Posterior vena cava (tissue), 2 donors: ENCODE data around the gene CCDC7. TPM values are rescaled to one million over a fixed set of nuclear protein-coding genes. Genes with fewer than 3 reads are reported as not detected.
A peak's percentile ranks its signal among the peaks of the same experiment; 100 is the strongest.
"Not testable (repeated sequence)": the region's sequence is repeated elsewhere in the genome, so short reads cannot be mapped to it uniquely, and the experiment has no call there.

Experiments
- DNase-seq: peaks from one replicate; pipeline ENCODE4 v3.0.0-alpha.2; 2020; ENCODE audit warnings: low spot score
- intact Hi-C, 2 donors: fragments of 100-400 bp; cut with DNase I; formaldehyde crosslinking; loops; one replicate each; pipeline versions ENCODE4 v1.14.1 to v1.14.2; 2022 to 2023
- long read RNA-seq, 2 donors: library from polyadenylated mRNA; unstranded; transcript quantifications; one replicate each; pipeline ENCODE4 v2.0.0, GENCODE V29; 2020 to 2021
- total RNA-seq, 2 donors: library from RNA; stranded (reverse); fragmentation: NEBNext Ultra II Directional; extraction: Animal tissue kit (Norgen Biotek cat#: 25700); gene quantifications; one replicate each; pipeline ENCODE4 v1.2.1, GENCODE V29; 2021
- donor health status: DM: yes; HTN: yes; CAD: no.
- donor health status: DM: yes; HTN: yes; CAD: no.

Gene CCDC7
- total RNA-seq, result 10 to 100 TPM; 32.1 to 46.4 TPM
- long read RNA-seq, donor 1, partial matches to known transcripts, result 0 of 4 reads
- long read RNA-seq, donor 1, other reads (novel, unspliced or antisense), result 4 of 4 reads
- long read RNA-seq, donor 2, partial matches to known transcripts, result 0 of 4 reads
- long read RNA-seq, donor 2, other reads (novel, unspliced or antisense), result 4 of 4 reads

DNA sequence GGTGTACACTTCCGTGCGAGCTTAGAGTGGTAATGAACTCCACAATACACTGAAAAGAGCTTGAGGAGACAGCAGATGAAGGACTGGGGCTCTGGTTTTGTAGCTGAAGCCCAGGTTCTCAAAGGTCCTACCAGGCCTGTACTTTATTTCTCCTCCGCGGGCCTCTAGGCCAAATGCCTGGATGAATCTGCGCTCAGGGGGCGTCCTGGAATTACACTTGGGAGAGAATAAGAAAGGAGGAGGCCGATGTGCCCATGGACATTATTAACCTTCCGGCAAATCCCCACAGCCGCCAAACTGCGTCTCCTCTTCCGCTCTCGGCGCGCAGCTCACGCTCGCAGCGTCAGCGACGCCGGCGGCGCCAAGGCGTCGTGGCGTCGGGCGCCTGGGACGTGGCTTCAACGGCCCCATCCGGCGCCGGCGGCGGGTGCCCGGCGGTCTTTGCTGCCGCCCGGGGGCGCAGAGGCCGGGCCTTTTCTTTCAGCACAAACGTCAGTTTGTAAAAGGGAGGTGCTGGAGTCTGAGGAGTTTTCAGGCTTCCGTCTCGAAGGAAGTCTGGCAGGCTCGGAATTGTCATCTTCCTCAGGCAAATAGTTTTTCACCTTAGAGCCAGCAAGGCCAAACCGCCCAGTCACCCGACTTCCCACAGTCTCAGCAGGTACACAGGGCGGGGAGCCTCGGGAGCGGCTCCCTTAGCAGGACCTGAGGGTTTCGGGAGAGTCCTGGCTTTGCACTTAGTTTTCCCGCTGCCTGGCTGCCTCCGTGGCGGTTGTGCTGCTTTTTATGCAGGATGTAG lies at the start of gene CCDC7:
TSS of gene CCDC7 (plus strand) at position 401 of the 796 bp plus-strand sequence. CDS start 5,503 bp downstream, outside the sequence.
- peak; percentile 96 for DNase-seq
- intact Hi-C loops, result loop anchor here in 1 of 2 donors (5.0 to 10.0 kb wide), 2 partner anchors 69 to 191 kb away; no protein-coding TSS in a partner anchor

DNA sequence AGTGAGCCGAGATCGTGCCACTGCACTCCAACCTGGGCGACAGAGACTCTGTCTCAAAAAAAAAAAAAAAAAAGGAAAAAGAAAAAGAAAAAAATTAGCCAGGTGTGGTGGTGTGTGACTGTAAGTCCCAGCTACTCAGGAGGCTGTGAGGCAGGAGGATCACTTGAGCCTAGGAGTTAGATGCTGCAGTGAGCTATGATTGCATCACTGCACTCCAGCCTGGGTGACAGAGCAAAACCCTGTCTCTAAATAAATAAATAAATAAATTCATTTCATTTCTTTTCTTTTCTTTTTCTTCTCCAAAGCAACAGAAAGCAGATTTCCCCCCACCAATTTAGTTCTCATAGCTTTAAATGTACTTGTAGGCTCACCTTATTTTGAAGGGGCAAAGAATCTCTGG lies 48.8 kb upstream of the CCDC7 start:
- intact Hi-C loops, DNase-seq: not testable (repeated sequence)

DNA sequence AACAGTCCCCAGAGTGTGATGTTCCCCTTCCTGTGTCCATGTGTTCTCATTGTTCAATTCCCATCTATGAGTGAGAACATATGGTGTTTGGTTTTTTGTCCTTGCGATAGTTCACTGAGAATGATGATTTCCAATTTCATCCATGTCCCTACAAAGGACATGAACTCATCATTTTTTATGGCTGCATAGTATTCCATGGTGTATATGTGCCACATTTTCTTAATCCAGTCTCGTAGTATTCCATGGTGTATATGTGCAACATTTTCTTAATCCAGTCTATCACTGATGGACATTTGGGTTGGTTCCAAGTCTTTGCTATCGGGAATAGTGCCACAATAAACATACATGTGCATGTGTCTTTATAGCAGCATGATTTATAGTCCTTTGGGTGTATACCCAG lies 46.2 kb upstream of the CCDC7 start:
- DNase-seq, intact Hi-C loops: not testable (repeated sequence)

DNA sequence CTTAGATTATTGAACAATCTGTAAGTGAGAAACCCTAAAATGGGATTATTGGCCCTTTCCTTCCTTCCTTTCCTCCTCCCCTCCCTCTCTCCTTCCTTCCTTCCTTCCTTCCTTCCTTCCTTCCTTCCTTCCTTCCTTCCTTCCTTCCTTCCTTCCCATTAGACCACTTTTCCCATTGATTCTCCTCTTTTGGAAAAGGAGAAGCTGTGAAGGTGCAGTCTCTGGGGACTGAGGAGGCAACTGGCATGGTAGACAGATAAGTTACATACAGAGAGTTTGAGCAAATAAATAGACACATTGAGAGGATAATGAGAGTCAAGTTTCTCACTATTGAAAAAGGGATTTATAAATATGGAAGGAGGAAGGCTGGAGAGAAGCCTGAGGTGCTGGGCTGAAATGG lies 45.0 kb upstream of the CCDC7 start:
- no peak for DNase-seq
- intact Hi-C loops, result no loop called here

DNA sequence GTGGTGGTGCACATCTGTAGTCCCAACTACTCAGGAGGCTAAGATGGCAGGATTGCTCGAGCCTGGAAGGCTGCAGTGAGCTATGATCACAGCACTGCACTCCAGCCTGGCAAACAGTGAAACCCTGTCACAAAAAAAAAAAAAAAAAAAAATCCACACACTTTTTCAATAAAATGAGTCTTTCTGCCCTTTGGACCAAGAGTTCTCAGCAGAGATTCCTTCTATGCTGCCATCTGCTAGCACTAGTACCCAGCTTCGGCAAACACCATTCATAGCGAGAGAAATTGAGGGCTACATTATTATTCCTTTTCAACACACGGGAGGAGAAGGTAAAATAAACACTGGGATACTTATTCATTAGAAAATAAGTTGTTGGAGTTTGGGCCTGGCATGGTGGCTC lies 43.4 kb upstream of the CCDC7 start:
- intact Hi-C loops, result no loop called here
- no peak for DNase-seq

DNA sequence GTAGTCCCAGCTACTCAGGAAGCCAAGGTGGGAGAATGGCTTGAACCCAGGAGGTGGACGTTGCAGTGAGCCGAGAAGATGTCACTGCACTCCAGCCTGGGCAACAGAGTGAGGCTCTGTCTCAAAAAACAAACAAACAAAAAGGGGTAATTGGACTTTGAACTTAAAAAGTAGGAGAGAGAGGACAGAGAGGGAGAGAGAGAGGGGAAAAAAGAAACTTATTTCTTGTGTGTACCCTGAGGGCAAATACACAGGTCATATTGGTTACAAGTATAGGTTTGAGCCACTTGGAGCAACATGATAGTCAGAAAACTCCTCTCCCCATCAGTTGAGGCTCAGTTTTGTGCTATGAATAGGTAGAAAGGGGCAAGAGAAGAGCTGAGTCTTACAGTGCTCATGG lies 42.8 kb upstream of the CCDC7 start:
- no peak for DNase-seq
- intact Hi-C loops, result no loop called here

DNA sequence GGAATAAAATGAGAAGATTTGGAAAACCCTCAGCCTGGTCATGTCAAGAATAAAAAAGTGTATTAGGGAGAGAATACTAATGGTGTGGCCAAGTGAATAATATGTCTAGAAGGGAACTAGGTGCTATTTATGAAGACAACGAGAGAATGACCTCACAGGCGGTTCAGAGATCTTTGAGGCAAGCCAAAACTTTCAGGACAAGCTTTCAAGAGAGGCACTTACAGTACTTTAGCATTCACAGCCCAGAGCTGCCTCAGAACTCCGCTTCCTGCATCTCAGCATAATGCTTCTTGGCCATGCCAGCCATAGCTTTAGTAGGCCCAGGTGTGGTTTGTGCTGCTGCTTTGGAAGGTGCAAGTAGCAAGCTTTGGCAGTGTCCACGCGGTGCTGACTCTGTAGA lies 37.2 kb upstream of the CCDC7 start:
- intact Hi-C loops, result no loop called here
- no peak for DNase-seq

DNA sequence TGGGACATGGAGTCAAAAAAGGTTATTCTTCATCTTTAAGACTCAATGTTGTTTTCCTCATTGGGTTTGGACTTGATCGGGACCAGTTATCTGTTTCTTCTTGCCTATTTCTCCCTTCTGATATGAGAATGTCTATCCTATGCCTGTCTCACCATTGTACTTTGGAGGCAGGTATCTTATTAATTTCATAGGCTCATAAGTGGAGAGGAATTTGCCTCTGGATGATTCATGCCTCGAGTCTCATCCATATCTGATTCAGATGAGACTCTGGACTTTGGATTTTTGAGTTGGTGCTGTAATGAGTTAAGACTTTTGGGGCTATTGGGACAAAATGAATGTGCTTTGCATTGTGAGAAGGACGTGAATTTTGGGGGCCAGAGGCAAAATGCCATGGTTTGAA lies 36.2 kb upstream of the CCDC7 start:
- intact Hi-C loops, result no loop called here
- DNase-seq, result no peak

DNA sequence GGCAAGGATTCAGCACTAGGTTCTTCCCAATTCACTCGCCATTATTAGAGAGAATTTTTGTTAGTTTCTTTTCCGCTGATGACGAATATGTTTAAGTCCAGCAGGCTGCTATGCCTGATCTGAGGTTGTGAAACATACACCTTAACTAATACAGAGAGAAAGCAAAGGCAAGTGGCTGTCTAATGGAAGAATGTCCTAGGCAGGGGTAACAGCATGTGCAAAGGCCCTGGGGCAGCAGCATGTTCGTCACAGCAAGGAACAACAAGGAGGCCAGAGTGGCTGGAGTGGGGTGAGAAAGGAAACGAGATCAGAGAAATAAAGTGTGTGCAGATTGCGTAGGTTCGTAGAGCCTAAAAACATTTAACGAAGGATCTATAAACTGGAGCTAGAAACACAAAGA lies 35.4 kb upstream of the CCDC7 start:
- no peak for DNase-seq
- intact Hi-C loops, result no loop called here

DNA sequence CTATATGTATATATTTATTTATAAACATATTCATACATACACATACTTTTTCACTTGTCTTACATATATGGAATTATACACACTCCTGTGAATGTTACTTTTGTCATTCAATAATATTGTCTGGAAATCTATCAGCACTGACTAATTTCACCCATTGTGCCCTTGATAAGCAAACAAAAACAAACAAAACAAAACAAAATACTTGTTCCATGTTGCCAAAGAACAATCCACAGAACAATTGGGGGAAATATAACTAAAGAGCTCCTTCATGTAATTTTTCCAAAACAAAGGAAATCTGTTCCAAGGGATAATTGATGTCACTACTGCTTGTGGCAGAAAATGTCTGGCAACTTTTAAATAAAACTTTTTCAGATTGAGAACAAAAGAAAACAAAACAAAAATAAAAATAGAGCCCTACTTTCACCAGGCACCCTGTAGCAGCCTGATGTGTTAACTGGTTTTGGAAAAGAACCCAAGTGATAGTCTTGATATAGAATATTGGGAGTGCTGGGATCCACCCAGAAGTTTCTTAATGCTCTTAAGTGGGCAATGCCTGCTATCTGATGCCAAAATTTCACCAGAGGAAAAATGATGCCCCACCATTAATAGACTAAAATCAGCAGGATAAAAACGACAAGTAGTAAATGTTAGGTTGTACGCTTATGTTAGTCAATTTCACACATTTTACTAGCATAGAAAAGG lies 34.0 kb upstream of the CCDC7 start:
- no peak for DNase-seq
- intact Hi-C loops, result no loop called here

DNA sequence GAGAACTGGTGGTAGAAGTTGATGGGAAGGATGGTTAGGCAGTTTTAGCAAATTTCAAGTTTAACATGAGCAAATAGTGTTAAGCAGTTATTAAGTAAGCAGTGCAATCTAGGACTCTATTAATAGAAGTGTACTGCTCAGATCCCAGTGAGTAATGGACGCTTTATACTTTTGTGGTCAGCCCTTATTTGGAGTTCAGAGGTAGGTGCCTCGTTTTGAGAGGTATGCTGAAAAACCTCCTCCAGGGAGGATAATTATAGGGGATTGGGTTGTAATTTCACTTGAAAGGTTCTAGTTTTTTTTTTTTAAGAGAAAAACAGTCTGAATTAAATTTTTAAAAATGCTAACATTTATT lies 33.5 kb upstream of the CCDC7 start:
- intact Hi-C loops, result no loop called here
- no peak for DNase-seq

DNA sequence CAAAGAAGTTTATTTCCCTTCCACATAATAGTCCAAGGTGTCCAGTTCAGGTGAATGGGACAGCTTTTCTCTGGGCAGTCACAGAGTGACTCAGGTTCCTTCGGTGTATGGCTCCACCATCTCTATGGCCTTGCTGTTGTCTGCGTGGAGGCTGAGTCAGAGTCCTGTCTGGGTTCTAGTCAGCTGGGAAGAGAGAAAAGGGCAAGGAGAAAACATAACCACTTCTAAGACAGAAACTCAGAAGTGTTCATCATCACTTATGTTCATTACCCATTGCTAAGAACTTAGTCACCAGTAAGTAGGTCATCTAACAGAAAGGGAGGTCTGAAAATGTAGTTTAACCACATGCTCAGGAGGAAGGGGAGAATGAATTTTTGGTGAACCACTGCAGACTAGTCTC lies 32.4 kb upstream of the CCDC7 start:
- intact Hi-C loops, result no loop called here

DNA sequence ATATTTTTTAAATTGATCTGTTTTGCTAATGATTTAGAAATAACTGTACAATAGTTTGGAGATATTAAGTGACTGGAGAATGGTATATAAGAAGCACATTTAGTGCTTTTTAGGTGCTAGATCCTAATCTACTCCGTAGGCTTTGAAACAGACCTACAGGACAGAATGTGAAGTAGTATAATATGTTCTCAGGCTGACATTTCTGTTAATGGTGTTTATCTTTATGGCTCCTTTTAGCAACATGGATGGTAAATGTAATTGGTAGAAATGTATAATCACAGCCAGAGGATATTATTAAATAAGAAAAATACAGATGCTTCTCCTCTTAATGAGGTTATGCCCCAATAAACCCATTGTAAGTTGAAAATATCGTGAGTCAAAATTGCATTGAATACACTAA lies 30.6 kb upstream of the CCDC7 start:
- no peak for DNase-seq
- intact Hi-C loops, result no loop called here

More for the DNA sequence above, 32.4 kb upstream of the CCDC7 start:
- no peak for DNase-seq

DNA sequence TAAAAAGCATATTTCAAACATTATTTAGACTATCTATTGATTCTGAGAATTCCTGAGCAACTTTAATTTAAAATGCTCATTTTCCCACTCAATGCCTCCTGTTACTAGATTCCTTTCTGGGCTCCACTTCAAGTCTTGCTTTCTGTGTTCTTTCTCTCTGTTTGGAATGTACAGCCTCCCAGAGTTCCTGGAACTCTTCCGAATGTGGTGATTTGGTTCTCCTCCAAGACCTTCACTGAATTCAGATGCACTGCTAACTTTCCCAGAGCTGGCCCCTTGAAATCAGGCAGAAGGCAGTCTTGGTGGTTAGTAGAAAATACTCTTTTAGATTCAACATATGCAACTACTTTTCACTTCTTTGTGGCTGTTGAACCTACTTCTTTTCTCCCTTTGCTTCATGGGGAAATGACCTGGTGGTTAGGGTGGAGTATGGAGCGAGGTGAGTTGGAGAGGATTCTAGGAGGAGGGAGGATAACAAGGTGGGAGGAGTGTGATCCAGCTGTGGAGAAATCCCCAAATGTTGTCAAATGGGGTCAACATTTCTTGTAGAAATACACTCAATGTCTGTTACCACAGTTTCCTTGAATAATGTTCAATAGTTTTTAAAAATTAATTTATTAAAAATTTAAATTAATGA lies 27.9 kb upstream of the CCDC7 start:
- DNase-seq, result no peak
- intact Hi-C loops, result no loop called here

DNA sequence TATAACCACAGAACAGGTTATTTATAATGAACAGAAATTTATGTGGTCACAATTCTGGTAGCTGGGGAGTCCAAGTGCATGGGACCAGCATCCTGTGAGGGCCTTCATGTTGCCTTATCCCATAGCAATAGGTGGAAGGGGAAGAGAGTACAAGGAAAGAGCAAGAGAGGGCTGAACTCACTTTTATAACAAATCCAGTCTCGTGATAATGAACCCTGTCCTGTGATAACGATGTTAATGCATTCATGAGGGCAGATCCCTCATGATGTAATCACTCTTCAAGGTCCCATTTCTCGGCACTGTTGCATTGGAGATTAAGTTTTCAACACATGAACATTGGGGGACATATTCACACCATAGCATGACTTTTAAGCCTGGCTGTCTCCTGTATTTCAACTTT lies 27.4 kb upstream of the CCDC7 start:
- intact Hi-C loops, result no loop called here
- DNase-seq, result no peak

DNA sequence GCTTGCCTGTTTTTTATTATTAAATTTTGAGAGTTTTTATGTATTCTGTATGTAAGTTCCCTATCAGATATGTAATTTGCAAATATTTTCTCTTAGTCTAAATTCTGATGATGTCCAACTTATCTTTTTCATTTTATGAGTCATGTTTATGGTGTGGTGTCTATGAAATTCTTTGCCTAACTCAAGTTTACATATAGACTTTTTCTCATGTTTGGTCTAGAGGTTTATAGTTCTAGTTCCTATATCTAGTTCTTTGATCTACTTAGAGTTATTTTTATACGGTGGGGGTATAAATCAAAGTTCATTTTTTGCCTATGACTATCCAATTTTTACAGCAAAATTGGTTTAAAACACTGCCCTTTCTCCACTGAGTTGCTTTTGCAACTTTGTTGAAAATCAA lies 26.3 kb upstream of the CCDC7 start:
- intact Hi-C loops, result no loop called here
- DNase-seq, result no peak

DNA sequence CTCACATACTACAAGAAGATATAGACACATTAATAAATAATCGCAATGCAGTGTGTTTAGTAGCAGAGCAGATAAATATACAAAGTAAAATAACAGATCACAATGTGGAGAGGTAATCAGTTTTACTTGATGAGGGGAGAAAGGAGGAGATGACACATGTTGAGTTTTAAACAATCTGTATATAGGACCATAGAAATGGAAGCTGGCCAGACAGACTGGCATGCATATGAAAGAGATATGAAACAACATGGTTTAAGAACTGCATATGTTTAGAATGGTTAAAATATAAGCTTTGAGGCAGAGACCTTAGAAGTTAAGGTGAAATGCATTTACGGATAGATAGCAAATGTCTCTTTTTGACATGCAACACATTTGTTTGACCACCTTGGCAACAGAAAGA lies 19.8 kb upstream of the CCDC7 start:
- intact Hi-C loops, result no loop called here
- DNase-seq, result no peak

DNA sequence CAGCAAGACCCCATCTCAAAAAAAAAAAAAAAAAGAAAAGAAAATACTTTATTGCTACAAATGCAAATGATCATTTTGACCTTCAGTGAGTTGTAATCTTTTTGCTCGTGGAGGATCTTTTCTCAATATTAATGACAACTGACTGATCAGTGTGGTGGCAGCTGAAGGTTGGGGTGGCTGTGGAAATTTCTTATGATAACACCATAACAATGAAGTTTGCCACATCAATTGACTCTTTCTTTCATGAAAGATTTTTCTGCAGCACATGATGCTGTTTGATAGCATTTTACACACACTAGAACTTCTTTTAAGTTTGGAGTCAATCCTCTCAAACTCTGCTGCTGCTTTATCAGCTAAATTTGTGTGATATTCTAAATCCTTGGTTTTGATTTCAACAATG lies 12.4 kb upstream of the CCDC7 start:
- intact Hi-C loops, result no loop called here
- no peak for DNase-seq

DNA sequence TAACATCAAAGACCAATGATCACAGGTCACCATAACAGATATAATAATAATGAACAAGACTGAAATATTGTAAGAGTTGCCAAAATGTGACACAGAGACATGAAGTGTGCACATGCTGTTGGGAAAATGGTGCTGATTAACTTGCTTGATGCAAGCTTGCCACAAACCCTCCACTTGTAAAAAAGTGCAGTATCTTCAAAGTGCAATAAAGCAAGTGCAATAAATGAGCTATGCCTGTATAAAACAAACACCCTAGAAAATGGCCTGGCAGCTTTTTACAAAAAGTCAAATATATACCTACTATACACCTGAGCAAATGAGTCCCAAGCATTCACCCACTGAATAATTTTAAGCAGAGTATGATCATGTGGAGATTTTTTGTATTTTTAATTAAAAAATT lies 9.7 kb upstream of the CCDC7 start:
- intact Hi-C loops, result no loop called here
- no peak for DNase-seq

DNA sequence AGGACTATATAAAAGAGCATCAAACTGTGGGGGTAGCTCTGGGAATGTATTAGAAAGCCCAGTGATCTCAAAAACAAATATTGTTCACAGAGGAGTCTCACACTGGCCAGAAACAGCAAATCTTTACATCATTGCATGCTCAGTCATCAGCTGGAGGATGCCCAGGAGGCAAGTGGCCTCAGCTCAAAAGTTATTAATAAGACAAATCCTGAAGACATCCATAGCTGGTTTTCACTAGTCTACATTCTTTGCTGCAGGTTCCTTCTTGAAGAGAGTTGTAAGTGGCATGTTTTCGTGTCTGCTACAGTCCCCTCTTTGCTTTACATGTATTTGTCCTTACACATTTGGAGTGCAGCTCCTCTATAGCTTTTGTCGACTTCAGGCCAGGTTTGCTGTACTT lies 8.6 kb upstream of the CCDC7 start:
- intact Hi-C loops, result no loop called here
- DNase-seq, result no peak
